Spleen (tissue), 11 donors: ENCODE results near the gene CYBA. TPM values are rescaled to one million over a fixed set of nuclear protein-coding genes. Genes with fewer than 3 reads are reported as not detected.

Experiments used
- DNase-seq: peaks from one replicate; pipeline ENCODE4 v3.0.0-alpha.2; 2020
- H3K27ac ChIP-seq, 8 donors: fragments of 200-600 bp; sonication (generic) in 7 of 8; 1 replicate in 4 of 8; 2 replicates in 4 of 8; pipeline versions ENCODE4 v1.5.0 to v1.8.0; 2016 to 2021; ENCODE audit warnings: inconsistent platforms in 4 of 8, mild to moderate bottlenecking in 4 of 8, moderate library complexity in 1 of 8
- H3K27me3 ChIP-seq, 7 donors: fragments of 200-600 bp; sonication (generic) in 6 of 7; replicated peaks in 1 of 7; 1 replicate in 4 of 7; 2 replicates in 3 of 7; pipeline versions ENCODE4 v1.5.0 to v1.8.0; 2016 to 2021; ENCODE audit warnings: inconsistent platforms in 3 of 7, mild to moderate bottlenecking in 1 of 7
- H3K36me3 ChIP-seq, 6 donors: fragments of 200-600 bp; sonication (generic) in 5 of 6; 1 replicate in 4 of 6; 2 replicates in 2 of 6; pipeline versions ENCODE4 v1.5.0 to v1.8.0; 2016 to 2021; ENCODE audit warnings: inconsistent platforms in 2 of 6
- H3K4me1 ChIP-seq, 6 donors: fragments of 200-600 bp; sonication (generic) in 5 of 6; 1 replicate in 3 of 6; 2 replicates in 3 of 6; pipeline versions ENCODE4 v1.5.0 to v1.8.0; 2016 to 2021; ENCODE audit warnings: inconsistent platforms in 3 of 6
- H3K4me3 ChIP-seq, 8 donors: fragments of 200-600 bp; sonication (generic) in 7 of 8; 1 replicate in 4 of 8; 2 replicates in 4 of 8; pipeline versions ENCODE4 v1.5.0 to v1.8.0; 2016 to 2021; ENCODE audit warnings: inconsistent platforms in 4 of 8, mild to moderate bottlenecking in 4 of 8, moderate library complexity in 2 of 8
- H3K9me3 ChIP-seq, 8 donors: fragments of 200-600 bp; sonication (generic) in 7 of 8; 1 replicate in 4 of 8; 2 replicates in 4 of 8; pipeline versions ENCODE4 v1.5.0 to v1.8.0; 2016 to 2021; ENCODE audit warnings: inconsistent platforms in 4 of 8
- POLR2A ChIP-seq, 3 donors: fragments of 450-650 bp; IDR thresholded peaks; one replicate each; pipeline ENCODE4 v1.5.1; 2017; ENCODE audit warnings: antibody characterized with exemption in 3 of 3, mild to moderate bottlenecking in 1 of 3
- POLR2AphosphoS5 ChIP-seq, 3 donors: sonication (generic); formaldehyde crosslinking; IDR thresholded peaks; one replicate each; pipeline ENCODE4 v1.5.1; 2017; ENCODE audit warnings: antibody characterized with exemption in 3 of 3
- WGBS, 5 donors: extraction: QIAGEN DNeasy Blood & Tissue Kit in 3 of 5; methylation state at CpG; one replicate each; pipeline versions ENCODE4 v1.1.5 to v1.1.7; 2013 to 2018; 5-methylcytosine and 5-hydroxymethylcytosine counted together
- intact Hi-C: fragments of 100-400 bp; cut with DNase I; formaldehyde crosslinking; loops from one replicate; pipeline ENCODE4 v1.15.0; 2023; ENCODE audit warnings: low total_unique reads
- polyA plus RNA-seq, 3 donors: library from polyadenylated mRNA; stranded (reverse); fragments of 200-250 nt; gene quantifications; one replicate each; pipeline ENCODE4 v1.2.1, GENCODE V29; 2013
- total RNA-seq, 7 donors: library from RNA; depleted of rRNA in 3 of 7; stranded (reverse); fragments of >200 nt in 3 of 7; fragmentation: NEBNext Ultra II Directional in 4 of 7; extraction: Animal tissue kit (Norgen Biotek cat#: 25700) in 4 of 7; gene quantifications; one replicate each; pipeline versions ENCODE4 v1.1.0 to v1.2.1, GENCODE V29; 2016 to 2021
- TF ChIP-seq, protein P1 (sequence below), 11 experiments: fragments of 200-600 bp in 7 of 11; fragments of 450-650 bp in 4 of 11; sonication (generic) in 4 of 11; IDR thresholded peaks in 8 of 11; conservative IDR thresholded peaks in 3 of 11; 1 replicate in 7 of 11; 2 replicates in 4 of 11; pipeline versions ENCODE4 v1.4.0 to v1.8.0; 2016 to 2021; ENCODE audit warnings: antibody characterized with exemption in 11 of 11, inconsistent platforms in 4 of 11, mild to moderate bottlenecking in 1 of 11
- donor health status: healthy with polysubstance abuse.
- donor health status: DM: no; HTN: no; CAD: no; lungs with moderate emphysema.
- donor health status: DM: no; HTN: no; CAD: no.
- donor health status: Bipolar disorder and iron deficiency.
- donor health status: healthy.
- donor health status: DM: no; HTN: no; CAD: no.
- donor health status: DM: yes; HTN: yes; CAD: no.

Gene CYBA
- total and polyA plus RNA-seq, 10 donors, result 557 to 925 (median 644) TPM

- Histone ChIP-seq H3K27me3 (no peaks in the 10 kb centered on the region), H3K4me3 (no peak overlapping the region), H3K27ac (peak overlapping the region in 2 of 8 donors; percentile 11 to 24), H3K9me3 (no peaks in the 10 kb centered on the region), H3K4me1 (peaks cover 26 to 73% (median 61%) of the 10 kb centered on the region in 6 donors), H3K36me3 (peaks cover 0 to 63% (median 46%) of the 10 kb centered on the region in 6 donors)
- TF ChIP-seq, protein P1, sequence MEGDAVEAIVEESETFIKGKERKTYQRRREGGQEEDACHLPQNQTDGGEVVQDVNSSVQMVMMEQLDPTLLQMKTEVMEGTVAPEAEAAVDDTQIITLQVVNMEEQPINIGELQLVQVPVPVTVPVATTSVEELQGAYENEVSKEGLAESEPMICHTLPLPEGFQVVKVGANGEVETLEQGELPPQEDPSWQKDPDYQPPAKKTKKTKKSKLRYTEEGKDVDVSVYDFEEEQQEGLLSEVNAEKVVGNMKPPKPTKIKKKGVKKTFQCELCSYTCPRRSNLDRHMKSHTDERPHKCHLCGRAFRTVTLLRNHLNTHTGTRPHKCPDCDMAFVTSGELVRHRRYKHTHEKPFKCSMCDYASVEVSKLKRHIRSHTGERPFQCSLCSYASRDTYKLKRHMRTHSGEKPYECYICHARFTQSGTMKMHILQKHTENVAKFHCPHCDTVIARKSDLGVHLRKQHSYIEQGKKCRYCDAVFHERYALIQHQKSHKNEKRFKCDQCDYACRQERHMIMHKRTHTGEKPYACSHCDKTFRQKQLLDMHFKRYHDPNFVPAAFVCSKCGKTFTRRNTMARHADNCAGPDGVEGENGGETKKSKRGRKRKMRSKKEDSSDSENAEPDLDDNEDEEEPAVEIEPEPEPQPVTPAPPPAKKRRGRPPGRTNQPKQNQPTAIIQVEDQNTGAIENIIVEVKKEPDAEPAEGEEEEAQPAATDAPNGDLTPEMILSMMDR (IDR thresholded peaks at IDR 0.05 in 8 of 11, conservative IDR thresholded peaks at IDR 0.05 in 3 of 11), result no peak
- TF ChIP-seq POLR2AphosphoS5 (IDR thresholded peaks at IDR 0.05), result no peak
- TF ChIP-seq POLR2A (IDR thresholded peaks at IDR 0.05), result no peak
- intact Hi-C loops, result no loop called here
- WGBS, 5 donors, result 91 to 95% (median 95%) methylated on average over 6 to 7 of the region's 7 CpGs
- no peak for DNase-seq
Observed at GRCh38 chr16:88695753-88696152, 44.9 kb upstream of the CYBA start.

DNA sequence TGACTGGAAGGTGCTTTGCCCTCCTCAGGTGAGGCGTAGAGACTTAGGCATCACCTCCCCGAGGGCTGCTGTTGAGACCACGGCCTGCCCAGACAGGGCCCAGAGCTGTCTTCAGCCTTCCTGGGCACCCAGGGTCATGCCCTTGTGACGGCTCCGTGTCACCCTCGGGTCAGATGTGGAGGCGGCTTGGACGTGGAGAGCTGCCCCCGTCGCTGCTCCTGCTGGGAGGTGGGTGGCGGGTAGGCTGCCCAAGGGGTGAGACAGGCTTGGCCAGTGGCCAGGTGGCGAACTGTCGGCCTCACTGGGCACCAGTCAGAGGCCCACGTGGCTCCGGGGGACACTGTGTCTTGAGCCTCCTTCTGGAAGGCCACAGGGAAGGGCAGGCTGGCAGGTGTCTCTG is 44.4 kb upstream of the CYBA start:
- DNase-seq, result no peak
- TF ChIP-seq POLR2AphosphoS5 (IDR thresholded peaks at IDR 0.05) (peak; percentile 35 to 68 (median 42)), POLR2A (IDR thresholded peaks at IDR 0.05) (no peak)
- TF ChIP-seq, protein P1 (IDR thresholded peaks at IDR 0.05 in 8 of 11, conservative IDR thresholded peaks at IDR 0.05 in 3 of 11), result no peak
- intact Hi-C loops, result no loop called here
- H3K27me3 ChIP-seq, result no peaks in the 10 kb centered on the region
- H3K9me3 ChIP-seq, result no peaks in the 10 kb centered on the region
- H3K27ac ChIP-seq, result peak overlapping the region in 2 of 8 donors; percentile 11 to 16
- H3K4me3 ChIP-seq, result no peak overlapping the region
- peaks cover 0 to 62% (median 46%) of the 10 kb centered on the region in 6 donors for H3K36me3 ChIP-seq
- WGBS, 5 donors, result 83 to 89% (median 85%) methylated on average over 8 to 15 of the region's 15 CpGs
- H3K4me1 ChIP-seq, result peaks cover 21 to 71% (median 58%) of the 10 kb centered on the region in 6 donors

DNA sequence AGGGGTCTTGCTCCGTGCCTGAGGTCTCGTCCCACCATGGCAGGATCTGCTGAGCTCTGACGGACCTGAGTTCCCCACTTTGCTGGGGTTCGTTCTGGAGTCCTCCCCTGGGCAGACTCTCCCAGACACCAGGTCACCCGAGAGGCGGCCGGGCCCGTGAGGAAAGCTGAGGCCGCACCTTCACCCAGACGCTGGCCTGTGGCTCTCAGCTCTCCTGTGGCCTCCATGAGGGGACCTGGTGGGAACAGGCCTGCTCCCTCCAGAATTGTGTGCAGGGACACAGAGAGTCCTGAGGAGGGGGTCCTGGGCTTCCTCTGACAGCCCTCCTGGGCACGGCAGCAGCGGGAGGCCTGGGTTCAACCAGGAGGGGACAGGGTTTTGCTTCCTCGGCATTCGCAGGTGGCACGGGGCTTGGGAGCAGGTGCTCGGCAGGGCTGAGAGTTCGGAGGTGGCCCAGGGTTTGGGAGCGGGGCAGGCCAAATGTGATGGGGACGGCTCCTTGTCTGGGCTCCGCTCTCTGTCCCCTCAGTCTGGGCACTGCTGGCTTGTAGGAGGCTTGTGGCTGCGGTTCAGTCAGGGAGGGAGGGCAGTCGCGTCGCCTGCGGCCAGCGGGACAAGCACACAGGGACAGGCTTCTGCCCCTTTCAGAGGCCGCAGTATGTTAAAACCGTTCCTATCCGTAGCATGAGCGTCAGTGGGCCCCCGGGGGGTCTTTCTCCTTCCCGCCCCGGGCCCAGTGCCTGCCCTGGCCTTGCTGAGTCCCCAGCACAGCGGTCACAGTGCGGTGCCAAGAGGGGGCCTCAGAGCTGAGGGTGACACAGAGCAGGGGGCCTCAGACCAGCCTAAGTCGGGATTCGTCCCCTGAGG is 43.6 kb upstream of the CYBA start:
- Histone ChIP-seq H3K9me3 (no peaks in the 10 kb centered on the region), H3K27ac (peak overlapping the region in 2 of 8 donors; percentile 11 to 16), H3K36me3 (peaks cover 0 to 54% (median 40%) of the 10 kb centered on the region in 6 donors), H3K4me3 (no peak overlapping the region), H3K27me3 (peaks cover 0 to 1% (median 0%) of the 10 kb centered on the region in 7 donors), H3K4me1 (peaks cover 13 to 63% (median 50%) of the 10 kb centered on the region in 6 donors)
- WGBS, 5 donors, result 89 to 94% (median 93%) methylated on average over 30 to 37 of the region's 37 CpGs
- intact Hi-C loops, result no loop called here
- DNase-seq, result peak; percentile 74
- TF ChIP-seq, protein P1 (IDR thresholded peaks at IDR 0.05 in 8 of 11, conservative IDR thresholded peaks at IDR 0.05 in 3 of 11), result no peak
- TF ChIP-seq POLR2A (IDR thresholded peaks at IDR 0.05), result no peak
- no peak for TF ChIP-seq POLR2AphosphoS5 (IDR thresholded peaks at IDR 0.05)
